ENCODE measurements around the gene GALNT3.

GALNT3 gene

GRCh38 chr2:165814473-165814872, 20.4 kb upstream of the GALNT3 start:
- no peak for TF ChIP-seq POLR2A (IDR thresholded peaks at IDR 0.05; ENCODE audit: low read length)
- no peak for TF ChIP-seq GATA1 (IDR thresholded peaks at IDR 0.05; ENCODE audit: low read depth, low read length)
- DNase-seq, result no peak

GRCh38 chr2:165811592-165812370, 17.7 kb upstream of the GALNT3 start:
- no peak for DNase-seq
- TF ChIP-seq GATA1 (IDR thresholded peaks at IDR 0.05; ENCODE audit: low read depth, low read length), result no peak
- no peak for TF ChIP-seq POLR2A (IDR thresholded peaks at IDR 0.05; ENCODE audit: low read length)

GRCh38 chr2:165810418-165810817, 16.4 kb upstream of the GALNT3 start:
- no peak for DNase-seq

GRCh38 chr2:165804719-165805118, 10.7 kb upstream of the GALNT3 start:
- TF ChIP-seq GATA1 (IDR thresholded peaks at IDR 0.05; ENCODE audit: low read depth, low read length) (no peak), POLR2A (IDR thresholded peaks at IDR 0.05; ENCODE audit: low read length) (no peak)
- DNase-seq, result no peak

More at GRCh38 chr2:165810418-165810817, 16.4 kb upstream of the GALNT3 start:
- TF ChIP-seq GATA1 (IDR thresholded peaks at IDR 0.05; ENCODE audit: low read depth, low read length) (no peak), POLR2A (IDR thresholded peaks at IDR 0.05; ENCODE audit: low read length) (no peak)

- no peak for DNase-seq
- TF ChIP-seq GATA1 (IDR thresholded peaks at IDR 0.05; ENCODE audit: low read depth, low read length) (no peak), POLR2A (IDR thresholded peaks at IDR 0.05; ENCODE audit: low read length) (no peak)
Observed at GRCh38 chr2:165803123-165803760, 9.2 kb upstream of the GALNT3 start.

GRCh38 chr2:165801176-165801575, 7.1 kb upstream of the GALNT3 start:
- DNase-seq, result no peak
- TF ChIP-seq POLR2A (IDR thresholded peaks at IDR 0.05; ENCODE audit: low read length), result no peak
- no peak for TF ChIP-seq GATA1 (IDR thresholded peaks at IDR 0.05; ENCODE audit: low read depth, low read length)

GRCh38 chr2:165796819-165797530, 2.9 kb upstream of the GALNT3 start:
- DNase-seq, result no peak
- TF ChIP-seq GATA1 (IDR thresholded peaks at IDR 0.05; ENCODE audit: low read depth, low read length), result no peak
- no peak for TF ChIP-seq POLR2A (IDR thresholded peaks at IDR 0.05; ENCODE audit: low read length)

GRCh38 chr2:165796129-165796528, 2.1 kb upstream of the GALNT3 start:
- no peak for DNase-seq
- no peak for TF ChIP-seq POLR2A (IDR thresholded peaks at IDR 0.05; ENCODE audit: low read length)
- TF ChIP-seq GATA1 (IDR thresholded peaks at IDR 0.05; ENCODE audit: low read depth, low read length), result no peak

- DNase-seq, result no peak
- TF ChIP-seq GATA1 (IDR thresholded peaks at IDR 0.05; ENCODE audit: low read depth, low read length), result no peak
- no peak for TF ChIP-seq POLR2A (IDR thresholded peaks at IDR 0.05; ENCODE audit: low read length)
Observed at GRCh38 chr2:165795011-165795410, 964 bp upstream of the GALNT3 start.

- peak; percentile 5 to 9 for DNase-seq
- TF ChIP-seq GATA1 (IDR thresholded peaks at IDR 0.05; ENCODE audit: low read depth, low read length) (no peak), POLR2A (IDR thresholded peaks at IDR 0.05; ENCODE audit: low read length) (no peak)
Observed at GRCh38 chr2:165794536-165794928, 485 bp upstream of the GALNT3 start.

GRCh38 chr2:165793161-165793778, 777 bp downstream of the GALNT3 start:
- no peak for TF ChIP-seq GATA1 (IDR thresholded peaks at IDR 0.05; ENCODE audit: low read depth, low read length)
- TF ChIP-seq POLR2A (IDR thresholded peaks at IDR 0.05; ENCODE audit: low read length), result no peak
- peak in 1 of 2 experiments; percentile 5 for DNase-seq

- TF ChIP-seq GATA1 (IDR thresholded peaks at IDR 0.05; ENCODE audit: low read depth, low read length), result no peak
- TF ChIP-seq POLR2A (IDR thresholded peaks at IDR 0.05; ENCODE audit: low read length), result no peak
- no peak for DNase-seq
Observed at GRCh38 chr2:165792104-165792454, 2.0 kb downstream of the GALNT3 start.

GRCh38 chr2:165791421-165792103, 2.5 kb downstream of the GALNT3 start:
- no peak for DNase-seq
- TF ChIP-seq POLR2A (IDR thresholded peaks at IDR 0.05; ENCODE audit: low read length) (no peak), GATA1 (IDR thresholded peaks at IDR 0.05; ENCODE audit: low read depth, low read length) (no peak)

Data from erythroblast (primary cell).